Esophagus squamous epithelium (tissue), 5 donors: ENCODE data around the gene EFCAB12. TPM values are rescaled to one million over a fixed set of nuclear protein-coding genes. Genes with fewer than 3 reads are reported as not detected.
"Not testable (repeated sequence)": the region's sequence is repeated elsewhere in the genome, so short reads cannot be mapped to it uniquely, and the experiment has no call there.

Source experiments
- DNase-seq: peaks from one replicate; lab custom pipeline; 2025; lab: John Stamatoyannopoulos, UW
- H3K27ac ChIP-seq, 4 donors: fragments of 200-600 bp; sonication (generic); one replicate each; pipeline ENCODE4 v1.5.1; 2016 to 2019; ENCODE audit warnings: mild to moderate bottlenecking in 1 of 4
- H3K27me3 ChIP-seq, 4 donors: fragments of 200-600 bp; sonication (generic); 1 replicate in 3 of 4; 2 replicates in 1 of 4; pipeline versions ENCODE4 v1.5.1 to v1.6.0; 2017 to 2021; ENCODE audit warnings: antibody characterized with exemption in 1 of 4
- H3K36me3 ChIP-seq, 3 donors: fragments of 200-600 bp; sonication (generic); one replicate each; pipeline ENCODE4 v1.5.1; 2016 to 2019
- H3K4me1 ChIP-seq, 3 donors: fragments of 200-600 bp; sonication (generic); one replicate each; pipeline ENCODE4 v1.5.1; 2017 to 2019
- H3K4me3 ChIP-seq, 4 donors: fragments of 200-600 bp; sonication (generic); 1 replicate in 3 of 4; 2 replicates in 1 of 4; pipeline ENCODE4 v1.5.1; 2016 to 2019; ENCODE audit warnings: mild to moderate bottlenecking in 2 of 4, moderate library complexity in 1 of 4
- H3K9me3 ChIP-seq, 3 donors: fragments of 200-600 bp; sonication (generic); one replicate each; pipeline ENCODE4 v1.5.1; 2016 to 2019
- CTCF ChIP-seq, 6 experiments: fragments of 450-650 bp in 4 of 6; fragments of 200-600 bp in 2 of 6; sonication (generic) in 2 of 6; IDR thresholded peaks; one replicate each; pipeline ENCODE4 v1.5.1; 2016 to 2019; ENCODE audit warnings: antibody characterized with exemption in 6 of 6, mild to moderate bottlenecking in 4 of 6, moderate library complexity in 4 of 6
- POLR2A ChIP-seq, 4 donors: fragments of 450-650 bp; IDR thresholded peaks; one replicate each; pipeline ENCODE4 v1.6.1; 2017; ENCODE audit warnings: antibody characterized with exemption in 4 of 4, mild to moderate bottlenecking in 4 of 4, moderate library complexity in 3 of 4
- WGBS, 2 donors: methylation state at CpG; one replicate each; pipeline ENCODE4 v1.1.5; 2018; 5-methylcytosine and 5-hydroxymethylcytosine counted together
- intact Hi-C: fragments of 100-400 bp; cut with DNase I; formaldehyde crosslinking; loops from one replicate; pipeline ENCODE4 v1.15.0; 2022
- total RNA-seq, 4 donors: library from RNA; depleted of rRNA; stranded (reverse); fragments of >200 nt; gene quantifications; one replicate each; pipeline ENCODE4 v1.1.0, GENCODE V29; 2016
- donor health status: DM: yes; HTN: yes; CAD: no.

EFCAB12 gene
- total RNA-seq, 4 donors from 2014 or later, result under 0.01 TPM; not detected in 3

DNA sequence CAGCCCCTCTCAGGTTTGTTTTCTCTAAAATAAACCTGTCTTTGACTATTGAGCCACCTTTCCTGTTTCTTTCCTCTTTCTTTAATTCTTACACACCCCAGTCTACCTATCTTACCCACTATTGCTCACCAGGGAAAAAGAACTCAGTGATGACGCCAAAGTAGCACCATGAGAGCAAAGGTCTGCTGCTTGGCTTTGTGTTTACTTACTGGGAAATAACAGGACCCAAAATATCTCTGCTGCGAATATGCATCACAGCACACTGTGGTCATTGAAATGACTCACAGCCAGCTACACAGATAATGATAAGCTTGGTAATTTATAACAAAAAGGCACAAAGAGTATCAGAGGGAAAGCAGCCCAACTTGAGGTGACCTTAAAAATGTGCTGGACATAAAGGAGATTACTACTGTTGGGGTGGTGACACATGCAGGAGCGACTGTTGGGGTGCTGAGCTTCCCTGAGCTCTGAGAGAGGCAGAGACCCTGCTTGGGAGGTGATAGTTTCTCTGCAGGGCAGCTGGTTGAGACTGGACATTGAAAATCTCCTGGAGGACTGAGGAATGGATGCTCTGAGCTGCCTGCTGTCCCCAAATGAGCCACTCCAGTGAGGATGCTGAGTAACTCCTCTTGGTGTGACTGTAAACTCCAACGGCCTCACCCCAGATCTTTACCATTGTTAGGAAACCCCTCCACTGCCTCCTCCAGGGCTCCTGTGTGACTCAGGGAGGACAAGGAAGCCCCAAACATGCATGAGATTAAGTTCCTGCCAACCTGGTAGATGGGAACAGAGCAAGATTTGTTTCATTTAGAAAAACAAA is 14.5 kb downstream of the EFCAB12 start:
- WGBS, 2 donors, result 63% methylated on average over 3 to 4 of the region's 4 CpGs
- no peak for TF ChIP-seq POLR2A (IDR thresholded peaks at IDR 0.05)
- no peak for TF ChIP-seq CTCF (IDR thresholded peaks at IDR 0.05)
- Histone ChIP-seq H3K36me3 (no peaks in the 10 kb centered on the region), H3K27ac (no peak overlapping the region), H3K9me3 (no peaks in the 10 kb centered on the region), H3K27me3 (no peaks in the 10 kb centered on the region), H3K4me3 (no peak overlapping the region), H3K4me1 (no peaks in the 10 kb centered on the region)
- no peak for DNase-seq
- intact Hi-C loops, result no loop called here

- H3K36me3 ChIP-seq, H3K4me3 ChIP-seq, H3K27me3 ChIP-seq, intact Hi-C loops, H3K27ac ChIP-seq, H3K4me1 ChIP-seq, H3K9me3 ChIP-seq, DNase-seq: not testable (repeated sequence)
- 61% methylated on average over 3 of the region's 3 CpGs for WGBS, 2 donors
These were observed 15.2 kb downstream of the EFCAB12 start for GRCh38 chr3:129413238-129413637.

DNA sequence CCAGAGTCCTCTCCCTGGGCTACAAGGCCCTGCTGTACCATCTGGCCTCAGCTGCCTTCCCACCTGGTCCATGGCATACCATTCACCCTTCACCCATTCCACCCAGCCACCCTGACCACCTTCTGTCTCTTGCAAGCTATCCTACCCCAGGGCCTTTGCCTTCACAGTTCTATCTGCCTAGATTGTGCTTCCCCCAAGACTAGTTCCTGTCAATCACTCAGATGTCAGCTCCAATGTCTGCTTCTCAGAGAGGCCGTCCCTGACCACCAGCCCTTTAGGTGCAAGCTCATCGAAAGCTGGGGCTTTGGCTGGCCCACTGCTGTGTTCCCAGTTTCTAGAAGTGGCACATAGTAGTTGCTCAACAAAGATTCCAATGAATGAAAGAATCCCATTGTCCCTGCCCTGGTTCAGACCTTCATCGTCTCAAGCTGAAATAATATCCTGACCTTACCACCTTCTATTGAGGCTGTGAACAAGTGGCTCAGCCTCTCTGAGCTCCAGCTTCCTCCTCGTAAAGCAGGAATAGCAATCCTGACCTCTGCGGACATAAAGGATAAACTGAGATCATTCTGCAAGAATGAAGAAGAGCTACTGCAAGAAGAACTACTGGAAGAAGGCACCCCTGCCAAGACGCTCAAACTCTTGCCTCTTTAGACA is 15.8 kb downstream of the EFCAB12 start:
- no peak overlapping the region for H3K27ac ChIP-seq

DNA sequence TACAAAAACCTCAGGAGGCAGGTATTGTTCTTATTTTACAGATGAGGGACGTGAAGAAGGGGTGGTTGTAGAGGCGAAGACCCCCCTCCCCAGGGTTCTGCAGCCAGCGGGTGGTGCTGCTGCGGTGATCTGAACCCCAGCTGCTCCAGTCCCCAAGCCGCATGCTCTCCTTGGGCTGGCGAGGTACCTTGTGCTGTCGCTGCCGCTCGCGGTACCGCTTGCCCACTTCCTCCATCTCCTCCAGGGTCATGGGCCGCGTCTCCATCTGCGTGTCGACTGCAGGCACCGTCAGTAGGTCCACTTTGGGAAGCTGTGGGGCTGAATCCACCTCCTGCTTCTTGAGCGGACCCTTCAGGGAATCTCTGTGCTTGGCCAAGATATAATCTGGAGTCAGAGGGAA is 17.5 kb downstream of the EFCAB12 start:
- H3K9me3 ChIP-seq, result no peaks in the 10 kb centered on the region
- H3K36me3 ChIP-seq, result no peaks in the 10 kb centered on the region
- no peak overlapping the region for H3K4me3 ChIP-seq
- no peaks in the 10 kb centered on the region for H3K27me3 ChIP-seq
- H3K27ac ChIP-seq, result no peak overlapping the region
- DNase-seq, result no peak
- no peak for TF ChIP-seq CTCF (IDR thresholded peaks at IDR 0.05)
- TF ChIP-seq POLR2A (IDR thresholded peaks at IDR 0.05), result no peak
- intact Hi-C loops, result no loop called here
- H3K4me1 ChIP-seq, result no peaks in the 10 kb centered on the region
- 92 to 96% methylated on average over 5 to 17 of the region's 17 CpGs for WGBS, 2 donors

More for the DNA sequence above, 15.8 kb downstream of the EFCAB12 start:
- no peak overlapping the region for H3K4me3 ChIP-seq
- no peaks in the 10 kb centered on the region for H3K36me3 ChIP-seq
- no peaks in the 10 kb centered on the region for H3K9me3 ChIP-seq
- no peak for DNase-seq
- TF ChIP-seq CTCF (IDR thresholded peaks at IDR 0.05), result no peak
- TF ChIP-seq POLR2A (IDR thresholded peaks at IDR 0.05), result no peak
- no peaks in the 10 kb centered on the region for H3K4me1 ChIP-seq
- no peaks in the 10 kb centered on the region for H3K27me3 ChIP-seq
- 88 to 91% methylated on average over 5 to 6 of the region's 6 CpGs for WGBS, 2 donors
- intact Hi-C loops, result no loop called here

DNA sequence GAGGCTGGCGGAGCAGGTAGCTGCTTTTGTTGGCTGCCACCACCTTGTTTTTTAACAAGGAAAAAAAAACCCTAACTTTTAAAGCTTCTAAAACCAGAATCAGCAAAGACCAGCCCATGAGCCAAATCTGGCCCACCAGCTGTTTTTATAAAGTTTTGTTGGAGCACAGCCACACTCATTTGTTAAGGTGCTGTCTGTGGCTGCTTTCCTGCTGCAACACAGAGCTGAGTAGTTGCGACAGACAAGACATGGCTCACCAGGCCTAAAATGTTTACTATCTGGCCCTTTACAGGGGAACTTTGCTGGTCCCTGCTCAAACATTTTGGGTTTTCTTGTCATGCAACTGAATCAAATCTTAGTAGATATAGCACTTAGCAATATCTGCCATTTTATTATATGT is 18.9 kb downstream of the EFCAB12 start:
- Histone ChIP-seq H3K27ac (no peak overlapping the region), H3K36me3 (no peaks in the 10 kb centered on the region), H3K4me3 (no peak overlapping the region), H3K9me3 (no peaks in the 10 kb centered on the region), H3K4me1 (no peaks in the 10 kb centered on the region), H3K27me3 (no peaks in the 10 kb centered on the region)
- 63 to 68% methylated on average over 2 of the region's 2 CpGs for WGBS, 2 donors
- intact Hi-C loops, result no loop called here
- no peak for TF ChIP-seq POLR2A (IDR thresholded peaks at IDR 0.05)
- TF ChIP-seq CTCF (IDR thresholded peaks at IDR 0.05), result no peak
- DNase-seq, result no peak
